ENCODE data around the gene GLS. TPM values are rescaled to one million over a fixed set of nuclear protein-coding genes. Genes with fewer than 3 reads are reported as not detected.
"Not testable (repeated sequence)": the region's sequence is repeated elsewhere in the genome, so short reads cannot be mapped to it uniquely, and the experiment has no call there.

The GLS gene
- total RNA-seq, 1 experiment from 2014 or later: 136 TPM

DNA sequence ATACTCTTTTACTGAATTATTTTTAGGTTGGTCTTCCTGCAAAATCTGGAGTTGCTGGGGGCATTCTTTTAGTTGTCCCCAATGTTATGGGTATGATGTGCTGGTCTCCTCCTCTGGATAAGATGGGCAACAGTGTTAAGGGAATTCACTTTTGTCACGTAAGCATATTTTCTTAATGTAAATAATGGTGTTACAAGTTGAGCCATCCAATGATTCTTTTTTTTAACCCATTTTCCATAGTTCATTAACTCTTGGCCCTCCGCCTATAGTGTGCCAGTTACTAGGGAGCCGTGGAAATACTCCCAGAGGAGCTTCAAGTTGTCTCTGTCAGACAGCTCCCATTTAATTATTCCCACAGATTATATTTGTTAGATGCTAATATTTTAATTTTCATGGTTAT, 49.8 kb downstream of the GLS start:
- no peak for DNase-seq (ENCODE audit: low read depth)

DNA sequence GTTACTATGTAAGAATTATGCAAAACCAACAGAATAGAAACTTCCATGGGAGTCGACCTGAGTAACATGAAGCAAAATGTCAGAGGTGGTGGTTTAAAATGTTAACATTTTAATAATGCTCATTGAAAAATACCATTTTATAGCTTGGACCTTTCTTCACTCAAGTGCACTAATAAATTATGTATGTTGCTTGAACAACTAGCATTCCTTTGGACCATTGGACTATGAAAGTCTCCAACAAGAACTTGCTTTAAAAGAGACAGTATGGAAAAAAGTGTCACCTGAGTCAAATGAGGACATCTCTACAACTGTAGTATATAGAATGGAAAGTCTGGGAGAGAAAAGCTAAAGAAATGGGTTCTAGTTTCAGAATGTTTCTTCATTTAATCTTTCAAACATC, 51.9 kb downstream of the GLS start:
- no peak for DNase-seq (ENCODE audit: low read depth)

DNA sequence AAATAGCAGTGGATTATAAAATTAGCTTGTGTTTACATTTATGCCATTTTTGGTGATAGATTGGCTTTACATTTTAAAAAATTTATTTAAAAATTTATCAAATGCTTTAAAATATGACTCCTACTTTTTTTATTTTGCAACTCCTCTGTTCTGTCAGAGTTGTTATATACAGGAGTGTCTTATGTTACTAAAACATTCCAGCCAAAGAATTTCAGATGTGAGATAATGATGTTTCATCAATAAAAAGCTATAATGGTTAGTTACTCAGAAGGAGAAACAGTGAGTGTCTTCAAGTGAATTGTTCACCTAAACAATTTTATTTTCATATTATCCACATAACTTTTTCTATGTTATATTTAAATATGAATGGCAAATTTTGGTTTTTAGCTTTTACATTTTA, 52.7 kb downstream of the GLS start:
- no peak for DNase-seq (ENCODE audit: low read depth)

DNA sequence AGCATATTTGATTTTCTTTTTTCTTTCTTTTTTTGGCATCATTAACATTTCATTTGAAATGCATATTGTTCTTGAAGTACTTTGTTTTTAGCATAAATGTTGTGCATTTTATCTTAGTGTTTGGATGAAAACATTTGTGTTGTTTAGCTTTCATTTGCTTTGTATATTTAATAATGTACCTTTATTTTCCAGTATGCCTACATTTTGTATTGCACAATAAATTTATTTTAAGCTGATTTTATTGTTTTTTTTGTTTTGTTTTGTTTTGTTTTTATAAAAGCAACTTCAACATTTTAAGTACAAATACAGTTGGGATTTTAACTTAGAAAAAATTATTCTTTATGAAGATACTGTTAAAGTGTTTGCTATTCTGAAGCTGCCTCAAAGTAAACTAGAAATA, 54.4 kb downstream of the GLS start:
- DNase-seq (ENCODE audit: low read depth): no peak

DNA sequence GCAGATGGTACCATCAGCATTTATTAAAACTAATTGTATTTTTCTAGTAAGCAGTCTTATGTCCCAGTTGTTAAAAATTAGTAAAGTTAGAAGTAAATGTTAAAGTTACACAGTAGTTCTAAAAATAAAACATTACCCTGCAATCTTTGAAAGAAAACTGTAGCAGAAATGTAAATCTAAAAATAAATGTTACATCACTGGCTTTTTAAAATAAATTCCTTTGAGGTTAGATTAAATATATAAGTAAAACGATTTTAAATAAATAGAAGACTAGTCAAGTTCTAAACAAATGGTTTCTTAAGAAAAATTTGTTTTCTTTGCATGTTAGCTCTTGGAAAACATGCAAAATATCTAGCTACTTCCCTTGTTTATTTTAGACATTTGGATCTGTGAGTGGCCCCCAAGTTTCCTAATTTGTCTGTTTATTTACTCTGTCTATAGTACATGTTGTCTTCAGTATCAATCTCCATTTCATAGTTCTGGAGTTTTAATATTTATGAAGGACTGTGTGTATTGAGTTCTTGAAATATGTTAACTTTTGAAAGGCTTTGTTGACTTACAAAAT, 58.2 kb downstream of the GLS start:
- DNase-seq (ENCODE audit: low read depth): no peak

DNA sequence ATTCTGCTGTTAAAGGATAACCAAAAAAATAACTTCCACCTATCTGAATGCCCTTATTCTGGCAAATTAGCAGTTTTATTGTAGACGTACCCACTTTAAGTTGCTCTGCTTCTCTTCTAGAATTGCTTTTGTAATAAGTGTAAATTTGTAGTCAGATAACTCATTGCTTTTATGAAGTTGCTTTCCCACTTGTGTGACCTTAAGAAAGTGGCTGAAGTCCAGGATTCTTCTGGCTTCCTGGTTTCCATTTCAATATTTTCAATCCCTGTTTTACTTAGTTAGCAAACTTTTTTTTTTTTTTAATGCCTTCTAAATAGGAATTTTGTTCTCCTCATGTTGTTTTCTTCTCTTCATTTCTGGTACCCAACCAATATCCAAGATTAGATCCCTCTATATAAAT, 59.8 kb downstream of the GLS start:
- no peak for DNase-seq (ENCODE audit: low read depth)

DNA sequence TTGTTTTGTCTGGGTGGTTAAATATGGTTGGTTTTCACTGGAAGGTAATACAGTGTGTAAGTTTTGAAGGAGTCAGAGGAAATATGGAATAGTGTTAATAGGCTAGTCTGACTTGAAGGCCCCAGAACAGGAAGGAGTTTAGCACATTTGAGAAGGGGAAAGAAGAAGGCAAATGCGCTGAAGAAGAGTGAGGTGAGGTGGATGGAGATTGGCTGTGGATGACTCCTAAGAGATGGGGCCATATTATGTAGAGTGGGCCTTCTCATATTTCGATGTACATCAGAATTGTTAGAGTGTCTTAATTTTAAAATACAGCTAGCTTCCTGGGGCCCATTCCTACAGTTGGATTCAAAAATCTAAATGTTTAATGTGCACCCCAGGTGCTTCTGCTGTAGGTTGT, 61.0 kb downstream of the GLS start:
- DNase-seq (ENCODE audit: low read depth): no peak

DNA sequence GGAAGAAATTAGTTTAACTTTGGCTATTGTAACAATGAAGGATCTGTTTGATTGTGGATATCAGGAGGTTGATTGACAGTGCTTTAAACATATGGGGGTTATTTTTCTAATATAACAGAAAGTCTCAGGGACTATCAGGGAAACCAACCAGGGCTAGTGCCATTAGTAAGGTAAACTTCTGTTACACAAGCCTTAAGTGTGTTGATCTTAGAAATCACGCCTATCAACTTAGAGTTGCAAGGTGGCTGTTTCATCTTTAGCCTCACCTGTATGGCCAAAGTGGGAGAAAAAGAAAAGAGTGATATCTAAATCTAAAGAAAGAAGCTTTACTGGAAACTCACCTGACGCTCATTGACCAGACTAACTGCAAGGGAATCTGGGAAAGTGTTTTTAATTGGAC, 62.1 kb downstream of the GLS start:
- no peak for DNase-seq (ENCODE audit: low read depth)

DNA sequence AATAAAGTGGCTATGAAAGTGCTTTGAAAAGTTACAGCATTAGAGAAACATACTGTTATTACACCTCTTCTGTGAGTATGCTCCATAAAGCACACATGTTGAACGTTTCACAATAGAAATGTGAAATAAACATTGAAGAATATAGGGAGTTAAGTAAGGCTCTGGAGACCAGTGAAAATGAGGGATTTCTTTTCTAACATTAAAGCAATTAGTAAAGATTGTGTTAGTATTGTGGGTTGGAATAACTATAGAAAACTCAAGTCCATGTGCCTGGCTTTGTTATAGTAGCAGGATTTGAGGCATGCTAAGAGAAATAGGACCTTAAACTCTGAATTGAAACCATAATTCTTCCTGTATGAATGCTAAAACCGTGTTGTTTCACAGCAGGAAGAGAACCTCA, 63.1 kb downstream of the GLS start:
- DNase-seq (ENCODE audit: low read depth): no peak

DNA sequence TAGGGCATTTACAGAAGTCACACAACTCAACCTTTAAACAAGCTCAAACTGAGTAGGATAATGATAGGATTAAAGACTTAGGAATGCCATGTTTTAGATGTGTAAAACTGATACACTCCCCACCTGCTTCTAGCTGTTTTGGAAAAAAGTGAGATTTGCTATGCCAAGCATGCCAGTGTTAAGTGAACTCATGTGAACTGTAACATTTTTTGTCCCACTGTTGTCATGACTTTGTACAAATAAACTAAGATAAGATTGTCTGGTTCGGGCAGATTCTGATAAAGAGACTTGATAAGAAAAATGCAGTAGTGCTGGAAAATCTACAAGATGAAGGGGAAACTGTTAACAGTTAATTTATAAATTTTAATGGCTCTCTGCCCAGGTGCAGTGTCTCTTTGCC, 66.5 kb downstream of the GLS start:
- peak; percentile 40 for DNase-seq (ENCODE audit: low read depth)

DNA sequence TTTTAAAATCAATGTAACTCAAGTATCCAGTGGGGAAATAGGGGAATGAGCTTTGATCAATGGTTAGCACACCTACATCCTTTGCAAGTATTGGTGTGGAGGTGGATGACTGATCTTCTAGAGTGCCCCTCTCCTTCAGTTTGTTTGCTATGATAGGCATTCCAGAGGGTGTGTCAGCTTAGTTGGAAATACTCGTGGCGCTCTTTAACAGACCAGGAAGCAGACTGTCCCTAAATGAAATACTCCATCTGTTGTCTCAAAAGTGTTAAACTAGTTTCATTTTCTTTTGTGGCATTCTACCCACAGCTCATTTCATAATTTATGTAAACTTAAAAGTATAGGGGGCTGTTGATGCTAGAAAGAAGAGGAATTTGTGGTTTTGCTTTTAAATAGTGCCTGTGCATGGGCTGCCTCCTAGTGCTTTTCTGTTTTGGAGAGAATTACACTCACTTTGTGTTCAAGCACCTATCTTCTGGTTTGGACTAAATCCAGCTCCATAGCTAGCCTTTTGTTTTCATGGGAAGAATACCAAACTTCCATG, 67.2 kb downstream of the GLS start:
- DNase-seq (ENCODE audit: low read depth): peak; percentile 81

DNA sequence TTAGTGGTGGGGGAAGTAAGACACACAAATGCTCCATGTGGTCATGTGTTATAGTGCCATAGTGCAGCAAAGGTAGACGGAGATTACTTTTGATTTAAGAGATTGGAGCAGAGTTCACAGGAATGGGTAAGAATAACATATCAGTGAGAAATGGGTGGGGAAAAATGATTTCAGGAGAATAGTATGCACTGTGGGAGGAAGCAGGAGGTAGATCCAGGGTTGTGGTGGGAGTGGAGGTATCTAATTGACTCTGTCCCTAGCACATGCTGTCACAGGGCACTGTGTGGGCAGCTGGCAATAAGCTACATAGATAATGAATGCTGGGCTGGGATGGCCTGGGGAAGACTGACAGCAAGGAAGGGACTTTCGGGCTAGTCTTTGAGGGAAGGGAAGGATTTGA, 68.0 kb downstream of the GLS start:
- DNase-seq (ENCODE audit: low read depth): peak; percentile 86

DNA sequence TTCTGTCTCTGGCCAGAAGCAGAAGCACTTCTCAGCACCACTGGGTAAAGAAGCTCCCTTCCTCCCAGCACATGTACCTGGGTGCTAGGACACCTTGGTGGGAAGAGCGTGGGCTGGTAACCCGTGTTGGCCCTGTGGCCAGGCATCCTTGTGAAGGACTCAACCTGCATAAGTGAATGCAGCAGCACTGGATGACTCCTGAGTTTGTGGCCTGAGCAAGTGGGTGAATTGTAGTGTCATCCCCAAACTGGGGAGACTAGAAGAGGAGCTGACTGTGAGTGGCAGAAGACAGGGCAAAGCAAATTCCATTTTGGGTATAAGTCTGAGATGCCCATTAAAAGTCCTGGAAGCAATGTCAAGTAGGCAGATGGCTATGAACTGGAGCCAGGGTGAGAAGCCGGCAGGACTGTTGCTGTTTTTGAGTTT, 70.0 kb downstream of the GLS start:
- no peak for DNase-seq (ENCODE audit: low read depth)

DNA sequence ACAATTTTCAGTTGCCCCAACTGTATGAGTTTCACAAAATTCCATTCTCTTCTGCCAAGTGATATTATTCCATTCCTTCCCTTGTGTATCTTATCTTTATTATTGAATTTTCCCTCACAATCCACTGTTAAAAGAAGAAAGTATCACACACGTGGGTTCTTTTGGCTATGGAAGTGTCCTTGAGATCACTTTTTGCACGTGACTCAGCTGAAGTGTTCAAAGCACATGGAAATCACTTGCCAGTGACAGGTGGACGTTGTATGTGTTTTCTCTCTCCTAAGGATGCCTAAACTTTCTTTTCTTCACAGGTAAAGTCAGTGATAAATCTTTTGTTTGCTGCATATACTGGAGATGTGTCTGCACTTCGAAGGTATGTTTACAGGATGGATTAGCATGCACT, 72.6 kb downstream of the GLS start:
- DNase-seq (ENCODE audit: low read depth): no peak

DNA sequence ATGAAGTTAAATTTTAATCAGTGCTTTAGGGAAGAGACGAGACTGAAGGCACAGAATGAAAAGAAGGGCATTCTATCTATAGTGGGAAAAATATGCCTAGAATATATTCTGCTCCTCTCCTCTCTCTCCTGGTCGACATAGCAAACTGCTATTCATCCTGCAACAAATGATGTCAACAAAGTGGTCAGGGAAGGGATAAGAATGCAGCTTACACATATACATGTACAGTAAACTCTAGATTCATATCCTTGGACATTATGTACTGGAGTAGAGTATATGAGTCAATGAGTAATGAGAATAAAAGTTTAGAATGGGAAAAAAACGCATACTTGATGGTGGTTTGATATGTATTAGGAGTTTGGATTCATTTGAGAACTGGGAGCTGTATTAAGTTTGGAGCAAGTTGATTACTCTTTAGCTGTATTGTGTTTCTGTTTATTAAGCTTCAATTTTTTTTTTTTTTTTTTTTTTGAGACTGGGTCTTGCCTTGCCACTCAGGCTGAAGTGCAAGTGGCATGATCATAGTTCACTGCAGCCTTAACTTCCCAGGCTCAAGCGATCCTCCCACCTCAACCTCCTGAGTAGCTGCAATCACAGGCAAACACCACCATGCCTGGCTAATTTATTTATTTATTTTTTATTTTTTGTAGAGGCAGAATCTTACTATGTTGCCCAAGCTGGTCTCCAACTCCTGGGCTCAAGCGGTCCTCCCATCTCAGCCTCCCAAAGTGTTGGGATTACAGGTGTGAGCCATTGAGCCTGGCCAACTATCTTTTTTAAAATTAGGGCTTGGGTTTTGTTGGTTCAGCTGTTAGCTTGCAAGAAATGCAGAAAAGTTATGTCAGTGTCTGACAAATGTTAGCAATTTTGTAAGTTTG, 79.5 kb downstream of the GLS start:
- DNase-seq (ENCODE audit: low read depth): no peak

DNA sequence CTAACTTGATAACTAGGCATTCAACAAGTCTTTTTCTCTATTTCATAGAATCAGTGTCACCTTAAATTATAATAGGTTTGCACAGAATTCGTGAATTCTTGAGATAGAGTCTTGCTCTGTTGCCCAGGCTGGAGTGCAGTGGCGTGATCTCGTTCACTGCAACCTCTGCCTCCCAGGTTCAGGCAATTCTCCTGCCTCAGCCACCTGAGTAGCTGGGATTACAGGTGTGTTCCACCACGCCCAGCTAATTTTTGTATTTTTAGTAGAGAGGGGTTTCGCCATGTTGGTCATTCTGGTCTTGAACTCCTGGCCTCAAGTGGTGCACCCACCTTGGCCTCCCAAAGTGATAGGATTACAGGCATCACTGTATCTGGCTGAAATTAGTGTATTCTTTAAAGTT, 80.5 kb downstream of the GLS start:
- not testable (repeated sequence) for DNase-seq (ENCODE audit: low read depth)

DNA sequence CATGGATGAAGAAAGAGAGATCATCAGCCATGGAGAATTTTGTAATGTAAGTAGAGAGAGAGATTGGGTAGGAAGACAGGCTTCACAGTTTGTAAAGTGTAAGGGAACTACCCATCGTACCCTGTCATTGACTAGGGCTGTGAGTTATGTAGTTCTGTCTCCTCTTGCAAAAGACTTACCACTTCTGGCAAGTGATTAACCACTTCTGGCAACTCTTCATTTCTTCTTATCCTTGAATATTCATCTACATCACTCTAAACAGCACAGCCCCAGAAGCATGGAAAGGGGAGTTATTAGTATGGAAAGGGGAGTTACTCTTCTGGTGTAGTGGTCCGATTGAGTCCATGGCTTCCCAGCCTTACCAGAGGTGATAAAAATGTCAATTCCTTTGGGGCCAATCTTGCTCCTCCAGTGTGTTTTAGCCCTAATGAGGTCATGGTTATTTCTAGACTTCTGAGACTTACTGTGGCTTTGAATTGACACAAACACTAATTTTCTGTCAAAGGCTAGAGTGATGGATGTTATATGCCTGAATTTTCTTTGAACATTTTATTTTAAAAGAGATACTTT, 81.4 kb downstream of the GLS start:
- DNase-seq (ENCODE audit: low read depth): no peak

DNA sequence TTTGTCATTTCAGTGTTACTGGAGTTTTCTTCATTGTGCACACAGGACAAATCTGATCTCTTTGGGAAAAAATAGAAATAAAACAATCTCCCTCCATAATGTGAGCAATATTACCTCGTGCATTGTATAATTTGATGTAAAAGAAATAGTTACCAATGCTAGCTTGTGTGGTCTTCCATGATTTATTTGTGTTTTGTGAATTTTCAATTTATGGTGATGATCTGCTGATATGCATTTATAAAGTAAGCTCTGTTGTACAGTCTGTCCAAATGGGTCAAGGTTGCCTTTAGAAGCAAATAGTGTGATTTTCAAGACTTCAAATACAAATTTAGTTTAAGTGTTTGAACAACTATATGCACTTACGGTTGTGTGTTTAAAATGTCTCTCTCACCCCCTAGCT, 82.5 kb downstream of the GLS start:
- no peak for DNase-seq (ENCODE audit: low read depth)

DNA sequence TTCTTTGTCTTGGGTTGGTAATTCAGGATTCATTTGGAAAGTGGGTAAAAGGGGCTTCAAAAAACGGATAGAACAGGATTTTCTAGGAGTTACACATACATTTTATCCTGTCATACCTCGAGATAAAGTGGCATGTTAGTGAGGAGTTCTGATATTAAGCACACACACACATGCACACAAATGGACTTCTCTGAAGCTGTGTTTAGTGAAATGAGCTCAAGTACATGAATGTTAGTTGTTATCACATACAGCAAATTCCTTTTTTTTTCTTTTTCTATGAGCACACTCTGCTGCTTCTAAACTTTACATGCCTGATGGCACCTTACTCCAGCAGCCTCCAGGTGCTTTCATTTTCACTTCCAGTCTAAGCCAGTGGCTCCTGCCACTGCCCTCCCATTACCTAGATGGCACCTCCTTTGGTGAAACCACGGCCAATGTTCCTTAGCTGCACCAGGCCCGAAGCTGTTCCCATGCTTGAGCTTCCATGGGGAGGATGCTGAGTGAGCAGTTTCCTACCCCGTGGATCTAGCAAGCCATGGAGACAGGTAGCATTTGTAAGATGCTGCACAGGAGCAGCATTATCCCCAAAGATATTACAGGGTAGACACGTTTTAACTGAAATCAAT, 83.7 kb downstream of the GLS start:
- no peak for DNase-seq (ENCODE audit: low read depth)

DNA sequence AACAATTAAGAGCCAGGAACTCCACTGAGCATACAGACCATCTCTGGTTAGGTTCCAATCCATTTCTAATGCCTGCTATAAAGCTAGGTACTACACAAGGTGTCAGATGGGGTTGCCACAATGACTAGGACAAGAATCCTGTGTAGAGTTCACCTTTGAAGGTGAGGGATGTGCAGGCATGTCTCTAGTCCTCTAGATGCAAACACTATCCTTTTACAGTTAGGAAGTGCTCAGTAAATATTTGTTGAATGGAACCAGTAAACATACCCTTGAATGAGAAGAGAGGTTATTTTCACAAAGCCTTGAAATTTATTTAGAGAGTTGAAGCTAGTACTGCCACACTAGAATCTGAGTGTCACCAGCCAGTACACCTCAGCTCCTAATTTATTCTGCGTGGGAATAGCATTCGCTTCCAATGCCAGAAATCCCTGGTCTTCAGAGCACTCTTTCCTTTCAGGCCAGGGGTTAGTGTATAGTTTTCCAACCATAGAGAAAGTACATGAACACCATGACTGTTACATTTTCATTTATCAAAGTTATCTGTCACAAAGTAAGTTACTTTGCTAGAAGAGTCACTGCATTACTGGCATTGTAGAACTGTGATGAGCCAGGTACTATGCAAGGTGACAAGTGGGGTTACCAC, 85.1 kb downstream of the GLS start:
- no peak for DNase-seq (ENCODE audit: low read depth)

DNA sequence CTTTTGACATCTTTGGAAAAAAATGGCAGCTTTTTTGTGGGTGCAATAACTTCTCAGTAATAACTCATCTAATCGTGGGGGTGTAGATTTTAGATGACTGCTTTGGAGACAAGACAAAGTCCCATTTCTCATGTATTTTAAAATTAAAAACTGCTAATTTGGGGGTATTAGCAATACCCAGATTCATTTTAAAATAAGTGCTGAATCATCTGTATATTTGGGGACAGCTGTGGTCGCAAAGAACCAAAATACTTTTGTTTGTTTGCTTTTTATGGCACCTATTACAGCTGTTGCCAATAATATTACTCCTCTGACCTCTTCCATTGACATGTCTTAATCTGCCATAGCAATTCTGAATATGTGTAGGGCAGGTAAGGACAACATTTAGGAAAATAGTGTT, 87.9 kb downstream of the GLS start:
- DNase-seq (ENCODE audit: low read depth): no peak

DNA sequence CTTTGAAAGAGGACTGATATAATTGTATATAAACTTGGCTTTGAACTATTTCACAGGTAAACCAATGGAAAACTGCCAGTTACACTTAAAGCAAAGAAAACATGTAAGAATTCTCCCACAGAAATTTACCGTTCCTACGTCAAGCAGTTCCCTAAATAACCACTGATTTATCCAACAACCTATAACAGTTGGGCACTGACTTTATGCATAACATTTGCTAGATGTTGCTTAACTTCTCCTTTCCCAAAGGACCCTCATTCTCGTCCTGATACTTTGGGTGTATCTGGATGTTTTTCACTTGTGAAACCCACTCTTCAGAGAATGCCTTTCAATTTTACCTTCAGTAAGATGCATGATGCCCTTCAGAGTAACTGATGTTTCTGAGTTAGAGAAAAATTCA, 89.5 kb downstream of the GLS start:
- DNase-seq (ENCODE audit: low read depth): no peak
